Nucleus accumbens (tissue), 56 donors: ENCODE data around the gene CYP39A1.
"Not testable (repeated sequence)": the region's sequence is repeated elsewhere in the genome, so short reads cannot be mapped to it uniquely, and the experiment has no call there.

Source experiments
- DNase-seq, 56 donors: peaks; one replicate each; lab custom pipeline; 2025; lab: John Stamatoyannopoulos, UW

Gene CYP39A1

DNA sequence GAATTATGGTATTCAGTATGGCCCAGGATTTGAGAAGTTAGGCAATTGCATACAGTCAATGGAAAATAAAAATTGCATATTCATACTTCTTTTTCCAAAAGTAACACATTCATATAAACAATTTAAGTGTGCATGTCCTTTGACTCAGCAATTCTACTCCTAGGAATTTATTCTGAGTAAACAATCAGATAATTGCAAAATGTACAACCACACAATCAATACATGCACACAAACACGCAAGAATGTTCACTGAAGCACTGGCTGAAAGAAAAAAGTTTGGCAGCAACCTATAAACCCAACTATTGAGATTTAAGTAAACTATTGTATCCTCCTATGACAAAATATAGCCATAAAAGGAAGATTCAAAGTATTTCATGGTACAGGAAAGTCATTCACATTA lies 1.6 kb downstream of the CYP39A1 start:
- no peak for DNase-seq

DNA sequence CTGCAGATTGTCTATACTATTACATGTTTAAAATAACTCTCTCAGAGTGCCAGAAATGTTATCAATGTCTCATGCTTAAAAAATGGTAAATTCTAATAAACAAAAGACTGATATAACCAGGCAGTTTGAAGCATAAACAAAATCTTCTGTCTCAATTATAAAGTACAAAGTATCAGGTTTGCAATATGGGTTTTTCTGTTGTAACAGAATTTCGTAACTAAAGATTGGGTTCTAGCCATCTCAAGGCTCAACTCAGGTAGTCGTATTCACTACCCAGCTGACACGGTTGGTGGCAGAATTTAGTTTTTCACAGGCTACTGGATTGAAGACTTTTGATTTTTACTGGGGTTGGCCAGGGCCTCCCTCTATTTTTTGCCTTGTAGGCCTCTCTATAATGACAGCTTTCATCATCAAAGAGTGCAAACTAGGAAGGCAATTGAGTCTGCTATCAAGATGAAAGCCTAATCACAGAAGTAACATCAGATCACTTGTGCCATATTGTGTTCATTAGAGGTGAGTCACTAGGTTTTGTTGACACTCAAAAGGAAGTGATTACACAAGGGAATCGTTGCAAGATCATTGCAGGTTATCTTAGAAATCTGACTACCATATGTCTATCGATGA lies 3.6 kb downstream of the CYP39A1 start:
- no peak for DNase-seq

DNA sequence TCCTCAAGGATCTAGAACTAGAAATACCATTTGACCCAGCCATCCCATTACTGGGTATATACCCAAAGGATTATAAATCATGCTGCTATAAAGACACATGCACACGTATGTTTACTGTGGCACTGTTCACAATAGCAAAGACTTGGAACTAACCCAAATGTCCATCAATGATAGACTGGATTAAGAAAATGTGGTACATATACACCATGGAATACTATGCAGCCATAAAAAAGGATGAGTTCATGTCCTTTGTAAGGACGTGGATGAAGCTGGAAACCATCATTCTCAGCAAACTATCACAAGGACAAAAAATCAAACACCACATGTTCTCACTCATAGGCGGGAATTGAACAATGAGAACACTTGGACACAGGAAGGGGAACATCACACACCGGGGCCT lies 4.5 kb downstream of the CYP39A1 start:
- DNase-seq = not testable (repeated sequence)

DNA sequence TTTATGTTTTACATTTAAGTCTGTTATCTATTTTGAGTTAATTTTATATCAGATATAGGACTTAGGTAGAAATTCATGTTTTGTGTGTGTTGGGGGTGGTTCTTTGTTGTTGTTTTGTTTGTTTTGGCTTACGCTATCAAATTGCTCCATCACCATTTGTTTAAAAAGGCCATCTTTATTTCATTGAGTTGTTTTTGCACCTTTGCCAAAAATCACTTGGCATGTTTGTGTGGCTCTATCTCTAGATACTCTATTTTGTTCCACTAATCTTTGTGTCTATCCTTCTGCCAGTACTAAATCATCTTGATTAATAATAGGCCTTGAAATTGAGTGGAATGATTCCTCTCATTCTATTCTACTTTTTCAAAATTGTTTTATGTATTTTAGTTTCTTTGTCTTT lies 7.4 kb downstream of the CYP39A1 start:
- no peak for DNase-seq

DNA sequence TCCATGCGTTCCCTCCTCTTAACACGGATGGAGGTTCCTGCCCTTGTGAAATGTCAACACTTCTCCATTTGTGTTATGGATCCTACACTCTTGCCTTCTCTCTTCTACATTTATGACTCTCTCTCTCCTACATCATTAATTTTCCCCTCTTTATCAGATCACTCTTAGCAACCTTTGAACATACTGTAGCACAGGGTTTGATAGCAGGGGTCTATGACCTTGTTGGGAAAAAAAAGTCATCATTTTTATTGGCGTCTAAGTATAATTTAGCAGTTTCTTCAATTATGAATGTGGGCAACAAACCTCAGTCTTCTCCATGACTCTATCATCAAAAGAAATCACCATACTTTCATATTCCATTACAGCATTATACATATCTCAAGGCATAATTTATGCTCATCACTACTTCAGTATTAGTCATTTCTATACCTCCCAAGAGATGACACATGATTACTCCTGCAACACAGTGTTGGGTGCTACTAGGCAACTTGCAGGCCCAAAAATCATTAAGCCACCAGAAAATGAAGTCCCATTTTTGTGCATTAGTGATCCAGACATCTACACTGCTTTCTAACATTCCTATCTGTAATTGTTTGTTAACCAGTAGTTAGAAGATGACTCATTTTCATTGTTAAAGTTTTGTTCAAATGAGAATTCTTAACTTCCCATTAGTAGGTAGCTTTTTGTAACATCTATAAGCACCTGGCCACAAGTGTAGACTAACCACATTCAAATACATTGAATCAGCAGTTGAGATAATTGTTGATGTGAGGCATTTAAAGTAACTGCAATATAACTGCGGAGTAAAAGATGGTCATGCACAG lies 9.5 kb downstream of the CYP39A1 start:
- no peak for DNase-seq

DNA sequence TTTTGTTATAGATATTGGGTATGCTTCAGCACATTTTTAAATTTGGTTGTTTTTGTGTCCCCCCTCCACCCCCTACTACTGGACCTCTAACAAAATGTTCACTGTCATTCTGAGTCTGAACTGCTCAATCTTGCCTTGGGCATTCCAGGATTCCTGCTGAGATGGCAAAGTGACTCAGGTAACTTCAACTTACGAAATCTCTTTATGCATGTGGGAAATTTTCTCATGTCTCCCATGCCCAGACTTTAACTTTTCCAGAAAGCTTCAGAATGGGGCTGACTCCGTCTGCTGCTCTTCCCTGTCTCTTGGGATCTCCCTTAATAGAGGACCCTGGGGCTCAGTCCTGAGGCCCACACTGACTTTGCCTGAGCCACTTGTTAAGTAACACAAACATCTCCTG lies 14.0 kb downstream of the CYP39A1 start:
- DNase-seq = no peak

DNA sequence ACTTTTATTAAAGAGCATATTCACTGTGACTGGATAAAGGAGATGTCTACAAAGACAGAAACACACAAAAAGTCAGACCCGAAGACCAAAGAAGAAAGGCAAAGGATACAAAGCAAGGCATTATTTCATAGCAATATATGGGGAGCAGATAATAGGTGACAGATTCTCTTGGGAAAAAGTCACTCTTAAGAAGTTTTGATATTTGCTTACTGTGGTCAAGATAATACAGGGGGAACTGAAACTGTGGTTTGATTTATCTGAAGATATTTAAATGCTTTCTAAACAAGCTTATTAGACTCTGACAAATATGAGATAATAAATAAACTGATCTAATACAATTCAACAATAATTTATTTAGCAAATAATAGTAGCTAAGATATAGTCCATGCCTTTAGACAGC lies 14.7 kb downstream of the CYP39A1 start:
- no peak for DNase-seq

DNA sequence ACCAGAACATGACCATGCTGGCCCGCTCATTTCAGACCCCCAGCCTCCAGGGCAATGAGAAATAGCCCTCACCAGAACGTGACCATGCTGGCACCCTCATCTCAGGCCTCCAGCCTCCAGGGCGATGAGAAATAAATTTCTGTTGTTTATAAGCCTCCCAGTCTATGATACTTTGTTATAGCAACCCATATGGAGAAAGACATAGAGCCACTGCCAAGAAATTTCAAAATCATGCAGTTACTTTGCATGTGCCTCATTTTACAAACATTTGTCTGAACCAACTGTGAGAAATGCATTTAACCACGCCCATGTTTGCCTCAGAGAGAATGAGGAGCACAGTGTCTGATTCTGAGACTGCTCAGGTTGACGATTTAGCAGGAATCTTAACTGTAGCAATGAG lies 15.5 kb downstream of the CYP39A1 start:
- no peak for DNase-seq

DNA sequence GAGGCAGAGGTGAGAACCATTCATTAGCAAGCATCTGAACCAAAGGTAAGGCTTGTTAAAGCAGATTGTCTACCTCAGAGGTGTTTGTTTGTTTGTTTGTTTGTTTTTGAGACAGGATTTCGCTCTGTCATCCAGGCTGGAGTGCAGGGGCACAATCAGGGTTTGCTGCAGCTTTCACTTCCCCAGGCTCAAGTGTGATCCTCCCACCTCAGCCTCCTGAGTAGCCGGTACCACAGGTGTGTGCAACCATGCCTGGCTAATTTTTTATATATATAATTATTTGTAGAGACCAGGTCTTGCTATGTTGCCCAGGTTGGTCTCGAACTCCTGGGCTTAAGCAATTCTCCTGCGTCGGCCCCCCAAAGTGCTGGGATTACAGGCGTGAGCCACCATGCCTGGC lies 17.2 kb downstream of the CYP39A1 start:
- no peak for DNase-seq

DNA sequence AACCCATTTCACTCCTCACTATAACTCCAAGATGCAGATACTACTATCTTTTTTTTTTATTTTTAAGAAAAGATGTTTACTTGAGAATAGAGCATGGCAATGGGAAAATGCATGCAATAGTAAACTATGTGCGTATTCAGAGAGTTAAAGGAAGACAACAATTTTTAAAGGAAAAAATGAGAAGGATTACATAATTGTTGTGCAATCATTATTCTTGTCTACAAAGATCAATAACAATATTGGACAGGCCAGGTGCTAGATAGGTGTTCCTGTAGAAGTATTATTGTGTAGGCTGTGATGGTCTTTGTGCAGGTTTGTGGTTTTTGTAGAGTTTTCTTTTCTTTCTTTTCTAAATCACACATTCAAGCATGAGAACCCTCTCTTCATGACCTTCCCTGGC lies 20.6 kb downstream of the CYP39A1 start:
- DNase-seq = no peak

DNA sequence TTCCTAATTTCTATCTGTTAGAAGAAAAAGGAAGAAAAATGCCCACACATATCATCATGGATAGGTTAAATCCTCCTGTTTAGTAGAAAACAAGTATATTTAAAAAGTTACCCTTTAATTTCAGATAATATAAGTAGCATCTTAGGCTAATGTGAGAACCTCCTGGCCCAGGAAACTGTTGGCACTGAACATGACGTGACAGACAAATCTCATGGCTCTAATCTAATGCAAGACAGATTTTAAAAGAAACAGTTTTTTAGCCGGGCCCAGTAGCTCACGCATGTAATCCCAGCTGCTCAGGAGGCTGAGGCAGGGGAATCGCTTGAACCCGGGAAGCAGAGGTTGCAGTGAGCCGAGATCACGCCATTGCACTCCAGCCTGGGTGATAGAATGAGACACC lies 22.9 kb downstream of the CYP39A1 start:
- no peak for DNase-seq

DNA sequence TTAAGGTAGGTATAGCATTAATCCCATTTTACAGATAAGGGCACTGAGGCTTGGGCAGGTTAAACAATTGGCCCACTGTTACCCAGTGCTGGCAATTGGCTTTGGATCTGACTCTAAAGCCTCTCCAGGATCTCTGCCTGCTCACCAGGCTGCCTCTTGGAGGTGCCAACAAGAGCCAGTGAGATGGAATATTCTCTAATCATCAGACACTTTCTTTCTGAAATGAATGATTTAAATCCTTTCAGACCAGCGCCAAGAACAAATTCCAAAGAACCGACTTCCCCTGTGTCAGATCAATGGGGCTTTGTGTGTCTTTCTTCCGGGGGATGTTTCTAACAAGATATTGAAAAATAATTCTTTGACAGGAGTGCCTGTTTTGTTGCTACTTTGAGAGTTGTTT lies 23.6 kb downstream of the CYP39A1 start:
- DNase-seq = peak in 3 of 56 donors; percentile 3 to 18 (median 14)

DNA sequence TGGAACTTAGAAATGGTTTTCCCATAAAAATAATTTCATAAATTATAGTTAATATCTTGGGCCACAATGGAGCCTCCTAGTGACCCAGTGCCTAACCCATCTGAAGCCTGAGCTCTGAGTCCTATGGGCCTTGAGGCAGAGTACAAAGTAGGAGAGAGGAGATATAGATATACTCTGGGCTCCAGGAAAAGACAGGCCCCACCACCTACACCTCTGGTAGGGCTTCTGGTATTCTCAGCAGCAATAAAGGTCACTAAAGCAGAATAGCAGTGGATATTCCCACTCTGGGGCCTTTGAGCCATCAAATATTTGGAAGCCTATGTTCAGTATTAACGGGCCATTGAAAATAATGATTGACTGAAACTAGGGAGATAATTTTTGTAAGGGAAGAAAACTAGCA lies 24.1 kb downstream of the CYP39A1 start:
- no peak for DNase-seq

DNA sequence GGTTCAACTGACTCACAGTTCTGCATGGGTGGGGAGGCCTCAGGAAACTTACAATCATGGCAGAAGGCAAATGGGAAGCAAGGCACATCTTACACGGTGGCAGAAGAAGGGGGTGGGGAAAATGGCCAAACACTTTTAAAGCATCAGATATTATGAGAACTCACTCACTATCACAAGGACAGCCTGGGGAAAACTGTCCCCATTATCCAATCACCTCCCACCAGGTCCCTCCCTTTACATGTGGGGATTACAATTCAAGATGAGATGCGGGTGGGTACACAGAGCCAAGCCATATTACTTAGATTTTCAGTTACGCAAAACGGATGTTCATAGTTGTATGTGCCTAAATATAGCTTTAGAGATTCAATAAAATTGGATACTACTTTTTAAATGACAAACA lies 25.6 kb downstream of the CYP39A1 start:
- DNase-seq = no peak

DNA sequence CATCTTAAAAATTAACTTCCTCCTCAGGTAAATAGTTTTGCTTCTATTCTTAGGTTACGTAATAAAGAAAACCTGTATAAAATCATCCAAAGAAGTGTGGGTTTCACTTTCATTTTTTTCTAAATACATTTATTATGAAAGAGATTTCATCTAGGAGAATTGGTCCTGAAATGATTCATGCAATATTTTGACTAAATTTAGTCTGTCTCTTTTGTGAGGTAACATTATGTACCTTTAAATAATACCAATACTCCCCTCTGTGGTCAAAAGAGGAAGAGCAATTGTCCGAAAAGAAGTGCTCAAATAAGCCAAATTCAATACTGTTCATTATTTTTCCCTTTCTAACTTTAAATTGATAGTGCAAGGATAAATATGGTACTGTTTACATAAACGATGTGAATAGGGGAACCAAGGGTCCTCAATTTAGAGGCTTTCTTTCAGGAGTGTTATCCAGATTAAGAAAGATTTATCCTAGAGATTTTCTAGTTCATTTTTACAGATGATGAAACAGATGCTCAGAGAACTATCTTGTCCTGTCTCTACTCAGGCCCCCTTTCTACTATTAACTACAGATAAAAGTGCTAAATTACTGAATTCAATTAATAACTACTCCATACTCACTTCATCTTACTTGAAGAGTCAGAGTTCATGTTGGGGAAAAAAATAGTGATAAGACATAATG lies 26.2 kb downstream of the CYP39A1 start:
- DNase-seq = no peak

DNA sequence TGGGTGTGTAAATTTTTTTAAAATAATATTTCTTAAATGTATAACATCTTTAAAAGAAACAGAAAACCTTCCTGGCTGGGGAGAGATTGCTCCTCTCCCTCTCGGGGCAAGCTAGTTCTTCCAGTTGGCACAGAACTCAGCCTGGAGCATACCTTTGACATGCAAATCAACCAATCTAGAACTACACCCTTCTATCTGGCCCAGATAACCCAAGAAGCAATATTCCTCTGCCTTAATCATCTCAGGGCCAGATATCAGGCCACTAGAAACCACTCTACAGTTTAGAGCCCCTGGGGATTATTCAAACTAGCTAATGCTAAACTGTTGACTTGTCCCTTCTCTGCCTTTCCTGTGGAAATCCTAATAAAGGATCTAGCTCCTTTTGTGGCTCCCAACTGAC lies 33.9 kb downstream of the CYP39A1 start:
- no peak for DNase-seq

DNA sequence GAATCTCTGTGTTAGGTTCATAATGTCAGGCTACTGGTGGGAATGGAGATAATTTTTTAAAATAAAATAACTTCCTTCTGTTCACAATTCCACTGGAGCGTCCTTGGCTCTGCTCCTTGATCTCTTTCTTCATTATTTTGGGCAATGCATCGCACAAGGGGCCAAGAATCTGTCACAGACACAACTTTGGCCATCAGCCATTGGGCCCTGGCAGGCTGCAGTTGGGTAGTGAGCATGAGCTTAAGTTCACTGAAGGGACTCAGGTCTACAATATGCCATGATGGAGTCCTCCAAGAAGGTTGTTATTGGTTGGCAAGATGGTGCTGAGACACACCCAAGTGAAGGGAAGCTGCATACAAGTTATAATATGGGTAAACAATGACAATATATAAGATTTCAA lies 40.0 kb downstream of the CYP39A1 start:
- peak in 4 of 56 donors; percentile 2 to 14 (median 4) for DNase-seq

DNA sequence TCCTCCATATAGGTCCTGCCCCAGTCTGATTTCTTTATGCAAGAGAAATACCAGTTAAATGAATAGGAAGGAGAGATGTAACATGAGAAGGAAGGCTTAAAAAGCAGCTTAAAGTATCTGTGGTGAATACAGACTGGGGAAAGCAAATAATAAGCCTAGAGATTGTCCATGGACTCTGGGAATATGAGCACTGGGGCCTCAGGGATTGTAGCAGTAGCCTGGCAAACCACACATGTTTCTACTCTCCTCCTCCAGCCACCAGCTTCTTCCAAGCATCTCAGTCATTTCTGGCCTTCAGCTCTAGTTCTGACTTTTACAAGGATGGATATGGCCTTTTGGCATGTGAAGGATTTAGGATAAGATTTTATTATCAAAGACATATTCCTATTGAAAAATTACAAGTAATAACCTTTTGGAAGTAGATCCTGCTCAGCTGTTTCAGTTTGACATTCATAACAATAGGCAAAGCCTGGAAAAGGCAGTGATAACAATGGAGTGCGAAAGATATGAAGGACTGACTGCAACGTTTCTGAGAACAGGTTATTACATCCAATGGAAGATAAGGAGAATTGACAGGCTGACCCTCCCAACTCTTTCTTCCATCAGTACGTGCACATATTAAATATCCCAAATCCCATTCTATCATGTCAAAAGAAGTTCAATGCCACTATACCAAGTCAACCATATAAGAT lies 41.6 kb downstream of the CYP39A1 start:
- no peak for DNase-seq

DNA sequence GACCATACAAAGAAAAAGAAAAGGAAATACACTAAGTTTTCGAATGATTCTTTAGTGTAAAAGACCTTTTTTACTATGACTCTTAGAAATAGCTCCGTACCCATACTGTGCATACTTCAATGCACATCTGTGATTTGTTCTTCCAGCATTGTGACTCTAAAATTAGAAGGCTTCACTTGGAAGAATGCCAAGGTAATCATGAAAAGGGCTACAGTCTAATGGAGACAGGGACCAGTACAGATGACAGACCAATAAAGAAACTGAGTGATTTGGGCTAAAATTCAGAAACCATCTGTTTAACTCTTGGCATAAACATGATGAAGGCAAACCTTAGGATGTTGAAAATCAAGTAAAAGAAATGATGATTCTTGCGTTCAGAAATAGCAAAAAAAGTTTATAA lies 46.3 kb downstream of the CYP39A1 start:
- peak in 2 of 56 donors; percentile 4 to 19 for DNase-seq

DNA sequence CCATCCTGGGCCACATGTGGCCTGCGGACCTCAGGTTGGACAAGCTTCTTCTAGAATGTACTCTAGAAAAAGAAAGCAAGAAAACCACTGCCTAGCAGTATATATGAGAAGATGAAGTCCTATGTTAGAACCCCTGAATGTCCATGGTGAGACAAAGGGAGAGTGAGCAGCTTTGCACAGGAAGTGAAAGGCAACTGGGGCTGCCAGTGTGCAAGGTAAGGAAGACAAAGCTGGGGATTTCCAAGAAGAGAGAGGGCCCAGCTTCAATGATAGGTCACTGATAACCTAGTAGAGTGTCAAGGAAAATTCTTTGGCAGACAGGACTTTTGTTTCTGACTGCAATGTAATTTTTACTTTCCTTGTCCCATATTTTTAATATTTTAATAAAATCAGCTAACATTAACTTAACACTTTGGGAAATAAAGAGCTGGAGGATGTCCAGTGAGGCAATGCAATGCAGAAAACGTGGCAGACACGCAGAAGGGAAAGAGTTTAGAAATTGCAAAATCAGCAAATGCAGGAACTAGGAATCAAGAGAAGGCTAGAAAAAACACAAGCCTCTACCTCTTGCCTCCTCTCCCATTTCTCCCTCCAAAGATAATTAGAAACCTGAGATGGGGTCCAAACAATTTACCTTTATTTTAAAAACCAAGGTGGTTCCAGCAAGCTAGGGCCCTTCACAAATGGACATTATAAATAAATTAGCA lies 47.4 kb downstream of the CYP39A1 start:
- DNase-seq = no peak

DNA sequence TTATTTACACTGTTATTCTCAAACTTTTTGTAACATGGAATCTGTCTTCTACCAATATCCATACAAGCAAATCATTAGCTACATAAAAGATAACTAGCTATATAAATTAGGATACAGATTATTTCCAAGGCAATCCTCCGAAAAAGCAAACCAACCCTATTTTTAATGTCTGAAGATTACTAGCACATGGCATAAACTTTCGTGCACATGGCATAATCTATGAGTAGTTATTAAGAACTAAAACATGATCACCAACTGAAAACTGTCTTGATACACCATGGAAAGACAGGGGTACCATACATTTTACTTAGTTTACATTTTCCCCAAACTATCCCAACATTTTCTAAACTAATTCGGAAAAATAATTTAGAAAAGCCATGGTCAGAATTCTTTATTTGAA lies 54.4 kb downstream of the CYP39A1 start:
- DNase-seq = no peak
